HEK293T (cell line): ENCODE data around the gene CCDC88B.

ENCODE experiments used
- CTCF ChIA-PET: fragments of 350-600 bp; formaldehyde crosslinking; extraction: SDS; loops from one replicate; lab custom pipeline; 2021; ENCODE audit warnings: antibody characterized with exemption, inconsistent platforms; lab: Yijun Ruan, JAX
- POLR2A ChIA-PET: fragments of 350-600 bp; formaldehyde crosslinking; extraction: SDS; loops from one replicate; lab custom pipeline; 2020; ENCODE audit warnings: antibody characterized with exemption, inconsistent platforms; lab: Yijun Ruan, JAX
- DNase-seq: peaks from one replicate; pipeline ENCODE4 v3.0.0; 2012; ENCODE audit warnings: mixed read lengths; ENCODE audit errors: extremely low spot score
- ARNT ChIP-seq: fragments of 450-650 bp; IDR thresholded peaks from 2 replicates; pipeline ENCODE4 v1.6.1; 2017; ENCODE audit warnings: mild to moderate bottlenecking
- CTBP1 ChIP-seq: fragments of 450-650 bp; IDR thresholded peaks from 2 replicates; pipeline ENCODE4 v1.6.1; 2016; ENCODE audit warnings: borderline replicate concordance
- ELF4 ChIP-seq: fragments of 450-650 bp; IDR thresholded peaks from 2 replicates; pipeline ENCODE4 v1.6.1; 2017; ENCODE audit warnings: antibody characterized with exemption
- FOXA1 ChIP-seq: fragments of 450-650 bp; IDR thresholded peaks from 2 replicates; pipeline ENCODE4 v1.6.1; 2016; ENCODE audit warnings: mild to moderate bottlenecking
- FOXK2 ChIP-seq: fragments of 450-650 bp; IDR thresholded peaks from 2 replicates; pipeline ENCODE4 v1.6.1; 2016; ENCODE audit warnings: mild to moderate bottlenecking
- FOXM1 ChIP-seq: fragments of 450-650 bp; IDR thresholded peaks from 2 replicates; pipeline ENCODE4 v1.6.1; 2017; ENCODE audit warnings: mild to moderate bottlenecking, borderline replicate concordance
- HDGF ChIP-seq: fragments of 450-650 bp; IDR thresholded peaks from 2 replicates; pipeline ENCODE4 v1.6.1; 2017; ENCODE audit warnings: antibody characterized with exemption, borderline replicate concordance
- L3MBTL2 ChIP-seq: fragments of 450-650 bp; conservative IDR thresholded peaks from 2 replicates; pipeline ENCODE4 v1.6.1; 2016; ENCODE audit warnings: mild to moderate bottlenecking
- LEF1 ChIP-seq: fragments of 450-650 bp; IDR thresholded peaks from 2 replicates; pipeline ENCODE4 v1.6.1; 2017; ENCODE audit warnings: mild to moderate bottlenecking, borderline replicate concordance
- NFRKB ChIP-seq: fragments of 450-650 bp; IDR thresholded peaks from 2 replicates; pipeline ENCODE4 v1.6.1; 2016; ENCODE audit warnings: mild to moderate bottlenecking, moderate library complexity
- SP1 ChIP-seq: fragments of 450-650 bp; IDR thresholded peaks from 2 replicates; pipeline ENCODE4 v1.6.1; 2017
- SUZ12 ChIP-seq: fragments of 450-650 bp; IDR thresholded peaks from 2 replicates; pipeline ENCODE4 v1.6.1; 2016; ENCODE audit warnings: mild to moderate bottlenecking
- TARDBP ChIP-seq: fragments of 450-650 bp; IDR thresholded peaks from 2 replicates; pipeline ENCODE4 v1.6.1; 2016
- ZNF384 ChIP-seq: fragments of 450-650 bp; IDR thresholded peaks from 2 replicates; pipeline ENCODE4 v1.6.1; 2016
- TF ChIP-seq, protein P1 (sequence below): fragments of 450-650 bp; IDR thresholded peaks from 2 replicates; pipeline ENCODE4 v1.6.1; 2016

CCDC88B gene

GRCh38 chr11:64355078-64355940 lies 15.3 kb downstream of the CCDC88B start:
- DNase-seq: peak; percentile 79
- POLR2A ChIA-PET: interaction anchor here (0.8 to 7.1 kb wide), 8 partner anchors 14 to 294 kb away, joined by 3 to 70 read pairs (median 4); partner anchors contain the start of genes ESRRA, PRDX5 and TRMT112
- CTCF ChIA-PET: interaction anchor here (0.6 to 5.6 kb wide), 34 partner anchors 9 to 486 kb away, joined by 3 to 38 read pairs (median 4); partner anchors contain the start of genes BAD, CCDC88B, ESRRA and PRDX5
- TF ChIP-seq ELF4: no peak

DNA sequence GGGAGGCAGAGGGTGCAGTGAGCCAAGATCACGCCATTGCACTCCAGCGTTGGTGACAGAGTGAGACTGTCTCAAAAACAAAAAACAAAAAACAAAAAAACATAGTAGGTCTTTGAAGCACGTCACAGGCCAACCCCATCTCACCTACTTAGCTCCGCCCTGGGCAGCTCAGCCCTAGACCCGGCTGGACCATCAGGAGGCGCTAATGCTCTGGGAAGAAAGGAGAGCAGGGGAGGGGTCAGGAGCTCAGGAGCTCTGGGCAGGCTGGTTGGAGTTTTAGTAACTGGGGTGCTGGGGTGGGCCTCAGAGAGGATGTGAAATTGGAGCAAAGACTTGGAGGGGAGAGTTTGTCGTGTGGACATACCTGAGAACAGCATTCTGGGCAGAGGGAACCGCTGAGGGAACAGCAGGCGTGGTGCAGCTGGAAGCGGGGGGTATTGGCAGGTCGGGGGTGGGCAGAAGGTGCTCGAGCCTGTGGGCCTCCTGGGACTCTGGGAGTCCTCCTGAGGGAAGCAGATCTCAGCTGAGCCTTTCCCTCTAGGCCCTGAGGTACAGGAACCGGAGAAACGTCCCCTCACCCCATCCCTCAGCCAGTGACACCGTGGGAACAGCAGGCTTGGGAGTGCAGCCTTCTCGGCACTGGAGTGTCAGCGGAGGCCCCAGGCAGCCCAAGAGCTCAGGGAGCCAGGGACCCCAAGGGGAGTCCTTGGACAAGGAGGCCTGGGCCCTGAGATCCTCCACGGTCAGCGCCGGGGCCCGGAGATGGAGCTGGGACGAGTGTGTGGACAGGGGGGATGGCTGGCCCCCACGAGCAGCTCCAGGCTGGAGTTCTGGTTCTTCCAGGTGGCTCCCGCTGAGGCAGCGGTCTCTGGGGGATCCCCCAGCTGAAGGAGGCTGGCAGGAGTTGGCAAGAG lies 16.8 kb downstream of the CCDC88B start:
- no peak for TF ChIP-seq TARDBP
- CTCF ChIA-PET: interaction anchor here (0.5 to 5.6 kb wide), 22 partner anchors 11 to 1779 kb away, joined by 3 to 38 read pairs (median 4); partner anchors contain the start of genes CCDC88B, PRDX5 and TRMT112
- DNase-seq: peak; percentile 80
- POLR2A ChIA-PET: interaction anchor here (0.7 to 7.1 kb wide), 7 partner anchors 14 to 171 kb away, joined by 3 to 70 read pairs (median 3); partner anchors contain the start of genes PRDX5, STIP1 and TRMT112

DNA sequence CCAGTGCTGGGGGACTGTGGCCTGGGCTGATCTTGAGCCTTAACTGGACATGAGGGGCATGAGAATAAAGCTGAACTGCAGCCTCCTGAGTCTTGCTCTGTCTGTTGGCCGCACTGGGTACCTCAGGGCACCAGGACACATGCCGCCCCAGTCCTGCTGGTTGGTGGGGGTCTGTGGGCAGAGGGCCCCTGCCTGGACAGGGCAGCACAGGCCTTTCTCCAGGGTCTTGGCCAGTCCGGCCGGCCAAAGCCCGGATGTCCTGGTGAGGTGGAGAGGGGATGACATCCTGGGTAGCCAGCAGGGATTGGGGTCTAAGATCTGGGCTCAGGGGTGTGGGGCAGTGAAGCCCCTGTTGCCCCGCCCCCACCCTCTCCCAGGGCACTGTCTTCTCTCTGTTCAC lies 17.4 kb downstream of the CCDC88B start:
- DNase-seq: no peak
- CTCF ChIA-PET: interaction anchor here (0.6 to 5.6 kb wide), 6 partner anchors 16 to 292 kb away, joined by 3 to 38 read pairs (median 12); partner anchors contain the start of genes CCDC88B, PRDX5 and TRMT112
- POLR2A ChIA-PET: interaction anchor here (1.0 to 7.1 kb wide), 5 partner anchors 14 to 92 kb away, joined by 3 to 70 read pairs (median 5); partner anchors contain the start of genes PRDX5 and TRMT112
- no peak for TF ChIP-seq TARDBP

DNA sequence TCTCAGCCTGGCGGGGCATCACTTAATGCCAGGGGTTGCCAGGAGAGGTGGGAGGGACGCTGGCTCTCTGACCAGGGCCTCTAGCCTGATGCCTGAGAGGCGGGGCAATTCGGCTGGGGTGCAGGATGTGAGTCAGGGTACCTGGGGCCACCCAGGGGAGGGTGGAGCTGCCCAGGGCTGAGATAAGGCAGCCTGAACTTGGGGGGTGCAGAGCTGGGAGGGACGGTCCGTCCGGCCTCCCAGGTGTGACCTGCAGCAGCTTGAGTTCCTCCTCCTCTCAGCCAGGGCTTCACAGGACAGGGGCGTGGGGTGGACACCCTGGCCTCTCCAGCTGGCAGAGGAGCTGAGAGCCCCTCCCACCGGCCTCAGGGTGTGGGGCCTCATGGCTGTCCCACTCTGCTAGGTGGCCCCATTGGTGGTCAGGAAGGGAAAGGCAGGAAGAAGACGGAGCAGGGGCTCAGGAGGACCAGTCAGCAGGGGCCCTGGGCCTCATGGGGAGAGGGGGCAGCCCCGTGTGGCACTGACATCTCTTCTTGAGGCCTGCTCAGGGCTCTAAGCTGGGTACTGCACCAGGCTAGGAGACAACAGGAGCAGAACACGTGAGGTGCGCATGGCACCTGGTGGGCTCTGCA lies 18.0 kb downstream of the CCDC88B start:
- TF ChIP-seq SUZ12: no peak
- TF ChIP-seq LEF1: no peak
- no peak for TF ChIP-seq TARDBP
- no peak for TF ChIP-seq FOXM1
- TF ChIP-seq ZNF384: no peak
- no peak for TF ChIP-seq SP1
- TF ChIP-seq ARNT: no peak
- TF ChIP-seq HDGF: no peak
- no peak for DNase-seq
- CTCF ChIA-PET: interaction anchor here (3.9 to 5.6 kb wide), 2 partner anchors 16 to 90 kb away, joined by 18 to 33 read pairs; partner anchors contain the start of gene CCDC88B
- POLR2A ChIA-PET: interaction anchor here (1.0 to 7.1 kb wide), 3 partner anchors 17 to 87 kb away, joined by 5 to 70 read pairs (median 31); partner anchors contain the start of genes PRDX5 and TRMT112

GRCh38 chr11:64358536-64358906 lies 18.5 kb downstream of the CCDC88B start:
- no peak for TF ChIP-seq FOXK2
- TF ChIP-seq, protein P1, sequence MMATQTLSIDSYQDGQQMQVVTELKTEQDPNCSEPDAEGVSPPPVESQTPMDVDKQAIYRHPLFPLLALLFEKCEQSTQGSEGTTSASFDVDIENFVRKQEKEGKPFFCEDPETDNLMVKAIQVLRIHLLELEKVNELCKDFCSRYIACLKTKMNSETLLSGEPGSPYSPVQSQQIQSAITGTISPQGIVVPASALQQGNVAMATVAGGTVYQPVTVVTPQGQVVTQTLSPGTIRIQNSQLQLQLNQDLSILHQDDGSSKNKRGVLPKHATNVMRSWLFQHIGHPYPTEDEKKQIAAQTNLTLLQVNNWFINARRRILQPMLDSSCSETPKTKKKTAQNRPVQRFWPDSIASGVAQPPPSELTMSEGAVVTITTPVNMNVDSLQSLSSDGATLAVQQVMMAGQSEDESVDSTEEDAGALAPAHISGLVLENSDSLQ: no peak
- TF ChIP-seq CTBP1: no peak
- no peak for TF ChIP-seq FOXA1
- TF ChIP-seq NFRKB: no peak
- TF ChIP-seq L3MBTL2: no peak
- TF ChIP-seq SUZ12: no peak
- TF ChIP-seq ARNT: no peak
- TF ChIP-seq HDGF: no peak
- no peak for TF ChIP-seq TARDBP
- no peak for TF ChIP-seq FOXM1
- no peak for TF ChIP-seq ZNF384
- TF ChIP-seq ELF4: no peak
- no peak for TF ChIP-seq LEF1
- no peak for TF ChIP-seq SP1
- POLR2A ChIA-PET: interaction anchor here (1.0 to 7.1 kb wide), 2 partner anchors 18 to 41 kb away, joined by 5 to 70 read pairs; partner anchors contain the start of genes PRDX5 and TRMT112
- CTCF ChIA-PET: no interaction called here
- no peak for DNase-seq

DNA sequence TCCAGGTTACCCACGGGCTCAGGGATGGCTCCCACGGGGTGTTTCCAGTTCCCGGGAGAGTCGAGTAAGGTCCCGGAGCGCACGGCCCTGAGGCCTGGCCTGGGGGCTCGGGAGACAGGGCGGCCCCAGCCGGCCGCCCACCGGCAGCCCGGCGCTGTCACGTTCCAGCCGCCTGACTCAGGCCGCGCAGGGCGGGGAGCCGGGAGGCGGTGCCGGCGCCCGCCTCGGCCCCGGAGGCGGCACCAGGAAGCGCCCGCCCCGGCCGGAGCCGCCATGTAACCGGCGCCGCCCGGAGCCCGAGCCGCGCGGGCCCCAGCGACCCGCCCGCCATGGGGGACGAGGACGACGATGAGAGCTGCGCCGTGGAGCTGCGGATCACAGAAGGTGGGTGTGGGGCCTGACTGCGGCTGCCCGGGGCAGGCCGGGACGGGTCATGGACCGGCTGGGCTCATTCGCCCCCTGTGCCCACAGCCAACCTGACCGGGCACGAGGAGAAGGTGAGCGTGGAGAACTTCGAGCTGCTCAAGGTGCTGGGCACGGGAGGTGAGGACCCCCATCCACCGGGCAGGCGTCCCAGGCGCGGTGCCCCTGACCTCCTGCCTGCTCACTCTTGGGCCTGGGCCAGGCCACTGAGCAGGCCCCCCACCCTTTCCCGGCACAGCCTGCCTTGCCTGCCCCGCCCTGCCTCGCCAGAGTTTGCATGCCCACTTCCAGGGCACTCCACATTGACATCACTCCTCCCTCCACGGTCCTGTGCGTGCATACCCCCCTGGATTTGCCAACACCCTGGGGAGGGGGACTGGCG lies 19.1 kb downstream of the CCDC88B start, which contains the start of gene RPS6KA4:
Gene RPS6KA4, plus strand, starts transcription at position 256 of the 805 bp plus-strand sequence. Its CDS starts 74 bp downstream, at position 330.
- TF ChIP-seq SP1: no peak
- TF ChIP-seq ARNT: peak; percentile 34; the same call in 1 of the 2 replicates
- POLR2A ChIA-PET: interaction anchor here (1.1 to 2.2 kb wide), 2 partner anchors 41 to 91 kb away, joined by 3 to 11 read pairs; partner anchors contain the start of genes PRDX5 and TRMT112
- CTCF ChIA-PET: interaction anchor here (0.5 kb wide), 1 partner anchor 816 kb away, joined by 4 read pairs; no protein-coding TSS in a partner anchor
- DNase-seq: peak; percentile 76
